ENCODE results near the gene LHFPL2.

Gene LHFPL2

GRCh38 chr5:78593465-78593864 is 55.1 kb downstream of the LHFPL2 start:
- no peak for DNase-seq

- no peak for DNase-seq
Measured at GRCh38 chr5:78592735-78593386, 55.7 kb downstream of the LHFPL2 start.

GRCh38 chr5:78591972-78592700 is 56.4 kb downstream of the LHFPL2 start:
- DNase-seq, result no peak

- DNase-seq, result no peak
Measured at GRCh38 chr5:78591138-78591612, 57.4 kb downstream of the LHFPL2 start.

- DNase-seq, result no peak
Measured at GRCh38 chr5:78589923-78590322, 58.6 kb downstream of the LHFPL2 start.

- no peak for DNase-seq
Measured at GRCh38 chr5:78588507-78588906, 60.1 kb downstream of the LHFPL2 start.

- no peak for DNase-seq
Measured at GRCh38 chr5:78587775-78588291, 60.7 kb downstream of the LHFPL2 start.

GRCh38 chr5:78587081-78587774 is 61.3 kb downstream of the LHFPL2 start:
- no peak for DNase-seq

- no peak for DNase-seq
Measured at GRCh38 chr5:78586251-78586650, 62.3 kb downstream of the LHFPL2 start.

- no peak for DNase-seq
Measured at GRCh38 chr5:78578015-78578414, 70.6 kb downstream of the LHFPL2 start.

- no peak for DNase-seq
Measured at GRCh38 chr5:78577071-78577807, 71.3 kb downstream of the LHFPL2 start.

GRCh38 chr5:78576376-78576775 is 72.2 kb downstream of the LHFPL2 start:
- no peak for DNase-seq

GRCh38 chr5:78574731-78575161 is 73.8 kb downstream of the LHFPL2 start:
- no peak for DNase-seq

GRCh38 chr5:78574131-78574673 is 74.4 kb downstream of the LHFPL2 start:
- DNase-seq, result no peak

GRCh38 chr5:78573318-78573717 is 75.3 kb downstream of the LHFPL2 start:
- no peak for DNase-seq

- no peak for DNase-seq
Measured at GRCh38 chr5:78570646-78571045, 77.9 kb downstream of the LHFPL2 start.

GRCh38 chr5:78569441-78569840 is 79.1 kb downstream of the LHFPL2 start:
- DNase-seq, result no peak

- no peak for DNase-seq
Measured at GRCh38 chr5:78568676-78569075, 79.9 kb downstream of the LHFPL2 start.

GRCh38 chr5:78568212-78568611 is 80.4 kb downstream of the LHFPL2 start:
- DNase-seq, result no peak

GRCh38 chr5:78567617-78568016 is 81.0 kb downstream of the LHFPL2 start:
- DNase-seq, result no peak

- DNase-seq, result no peak
Measured at GRCh38 chr5:78566747-78567425, 81.7 kb downstream of the LHFPL2 start.

GRCh38 chr5:78565395-78565794 is 83.2 kb downstream of the LHFPL2 start:
- no peak for DNase-seq
